LHCN-M2 (cell line): ENCODE data around the gene MAGOH. TPM values are rescaled to one million over a fixed set of nuclear protein-coding genes. Genes with fewer than 3 reads are reported as not detected.
"Not testable (repeated sequence)": the region's sequence is repeated elsewhere in the genome, so short reads cannot be mapped to it uniquely, and the experiment has no call there.

Experiments
- DNase-seq: peaks from one replicate; pipeline ENCODE4 v3.0.0-alpha.2; 2012; ENCODE audit warnings: low read depth
- polyA plus RNA-seq: library from polyadenylated mRNA; unstranded; fragments of >200 nt; gene quantifications from one replicate; pipeline ENCODE4 v1.2.1, GENCODE V29; 2012; ENCODE audit warnings: missing spikeins
- total RNA-seq: library from RNA; depleted of rRNA; stranded (reverse); fragments of >200 nt; gene quantifications from 2 replicates; pipeline ENCODE4 v1.2.3, GENCODE V29; 2014; rRNA removed

Gene MAGOH
- 31.7 and 36.5 TPM in 2 replicates for total RNA-seq
- 70.6 TPM for polyA plus RNA-seq

DNA sequence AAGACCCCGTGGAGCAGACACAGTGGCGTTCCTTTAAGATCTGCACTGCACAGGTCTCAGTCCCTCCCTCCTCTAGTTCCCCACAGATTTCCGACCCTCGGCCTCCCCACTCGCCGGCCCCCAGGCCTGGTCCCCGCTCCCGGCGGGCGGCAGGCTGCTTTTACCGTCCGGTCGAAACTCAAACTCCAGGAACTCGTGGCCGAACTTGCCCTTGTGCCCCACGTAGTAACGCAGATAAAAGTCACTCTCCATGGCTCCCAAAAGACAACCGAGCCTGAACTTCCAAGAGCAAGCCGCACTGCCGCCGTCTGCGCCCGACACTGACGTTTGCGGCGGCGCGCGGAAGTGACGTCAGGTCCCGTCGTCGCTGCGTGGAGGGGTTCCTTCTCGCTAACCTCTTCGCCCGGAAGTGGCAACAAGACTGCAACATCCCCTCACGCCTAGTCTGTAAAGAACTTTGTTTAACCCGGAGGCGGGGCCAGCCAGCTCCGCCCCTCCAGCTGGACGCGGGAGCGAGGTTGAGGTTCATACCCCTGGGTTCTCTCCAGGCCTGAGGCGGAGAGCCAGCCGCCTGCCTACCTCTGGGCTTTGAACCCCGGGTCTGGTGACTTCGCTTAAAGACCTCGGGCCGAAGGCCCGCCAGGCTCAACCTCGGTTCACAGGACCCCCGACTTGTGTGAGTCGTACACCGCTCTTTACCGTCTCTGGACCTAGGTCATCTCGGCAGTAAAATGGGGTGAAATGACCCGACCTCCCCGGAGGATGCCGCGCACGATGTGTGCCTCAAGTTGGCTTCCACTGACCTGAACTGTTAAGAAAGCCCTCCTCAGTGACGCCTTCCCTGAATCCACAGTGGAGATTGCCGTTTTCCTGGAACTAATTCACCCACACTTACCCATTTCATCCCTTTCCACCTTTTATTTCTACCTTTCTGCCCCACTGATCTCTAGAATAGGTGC is at the start of gene MAGOH:
Gene MAGOH, minus strand, starts transcription at position 322 of the 959 bp plus-strand sequence. Its CDS starts 70 bp downstream, at position 252.
- DNase-seq, result peak; percentile 92

DNA sequence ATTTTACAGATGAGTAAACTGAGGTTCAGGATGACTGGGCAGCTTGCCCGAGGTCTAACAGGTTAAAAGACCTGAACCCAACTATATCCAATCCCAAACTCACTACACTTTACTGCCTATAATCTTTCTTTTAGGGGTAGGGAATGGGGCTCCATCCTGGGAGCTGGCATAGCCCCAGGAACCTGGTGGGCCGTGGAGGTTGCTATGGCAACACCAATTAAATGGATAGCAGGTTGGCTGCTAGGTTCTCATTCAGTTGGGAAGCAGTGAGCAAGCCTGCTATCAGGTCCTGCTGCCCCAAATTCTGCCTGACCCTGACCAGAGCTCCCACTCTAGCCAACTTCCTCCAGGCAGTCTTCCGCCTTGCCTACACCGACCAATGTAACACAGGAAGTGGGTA is 48.6 kb upstream of the MAGOH start:
- no peak for DNase-seq

DNA sequence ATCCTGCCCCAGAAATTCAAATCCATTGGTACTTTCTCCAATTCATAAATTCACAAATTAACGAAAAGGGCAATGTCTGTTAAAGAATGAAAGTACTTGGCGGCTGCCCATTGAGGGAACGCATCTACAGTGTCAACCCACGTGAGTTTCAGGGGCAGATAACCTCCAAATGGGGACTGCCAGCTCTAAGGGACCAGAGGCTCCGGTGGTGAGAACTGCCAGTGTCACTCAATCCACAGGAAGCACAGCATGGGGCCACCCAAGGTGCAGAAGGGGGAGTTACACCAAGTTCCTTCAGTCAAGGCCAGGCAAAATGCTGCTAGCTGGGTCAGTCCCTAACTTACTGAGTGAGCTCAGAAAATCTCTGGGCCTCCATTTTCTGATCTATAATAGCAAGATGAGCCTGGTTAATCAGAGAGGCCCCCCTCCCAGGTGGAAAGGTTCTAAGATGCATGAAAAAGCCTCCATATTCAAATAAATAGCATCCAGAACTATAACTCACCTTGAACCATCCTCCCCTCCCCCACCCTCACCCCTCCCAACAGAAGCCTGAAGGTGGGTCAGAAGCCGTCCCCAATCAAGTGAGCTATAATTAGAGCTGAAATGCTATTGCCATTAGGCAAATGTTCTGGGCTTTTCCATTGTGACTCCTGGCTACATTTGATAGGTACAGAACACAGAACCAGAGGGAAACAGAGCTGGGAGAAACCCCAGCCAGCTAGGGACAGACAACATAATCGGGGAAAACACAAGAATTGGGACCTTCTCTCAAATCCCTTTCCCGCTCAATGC is 47.8 kb upstream of the MAGOH start:
- no peak for DNase-seq

DNA sequence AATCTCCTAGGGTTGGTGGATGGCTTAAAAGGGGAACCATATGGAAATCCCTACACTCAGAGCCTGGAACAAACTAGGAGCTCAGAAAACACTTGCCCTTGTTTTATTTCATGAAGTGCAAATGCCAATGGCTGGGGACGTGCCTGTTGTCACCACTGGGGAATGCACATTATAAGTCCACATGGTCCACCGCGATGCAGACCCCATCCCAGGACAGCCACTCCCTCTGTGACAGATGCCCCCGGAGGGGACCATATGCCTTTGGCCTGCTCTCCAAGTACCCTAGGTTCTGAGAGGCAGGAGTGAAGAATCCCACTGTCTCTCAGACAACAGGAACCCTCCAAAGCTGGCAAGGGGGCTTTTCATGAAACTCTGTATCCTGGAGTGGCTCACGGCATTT is 47.2 kb upstream of the MAGOH start:
- no peak for DNase-seq

DNA sequence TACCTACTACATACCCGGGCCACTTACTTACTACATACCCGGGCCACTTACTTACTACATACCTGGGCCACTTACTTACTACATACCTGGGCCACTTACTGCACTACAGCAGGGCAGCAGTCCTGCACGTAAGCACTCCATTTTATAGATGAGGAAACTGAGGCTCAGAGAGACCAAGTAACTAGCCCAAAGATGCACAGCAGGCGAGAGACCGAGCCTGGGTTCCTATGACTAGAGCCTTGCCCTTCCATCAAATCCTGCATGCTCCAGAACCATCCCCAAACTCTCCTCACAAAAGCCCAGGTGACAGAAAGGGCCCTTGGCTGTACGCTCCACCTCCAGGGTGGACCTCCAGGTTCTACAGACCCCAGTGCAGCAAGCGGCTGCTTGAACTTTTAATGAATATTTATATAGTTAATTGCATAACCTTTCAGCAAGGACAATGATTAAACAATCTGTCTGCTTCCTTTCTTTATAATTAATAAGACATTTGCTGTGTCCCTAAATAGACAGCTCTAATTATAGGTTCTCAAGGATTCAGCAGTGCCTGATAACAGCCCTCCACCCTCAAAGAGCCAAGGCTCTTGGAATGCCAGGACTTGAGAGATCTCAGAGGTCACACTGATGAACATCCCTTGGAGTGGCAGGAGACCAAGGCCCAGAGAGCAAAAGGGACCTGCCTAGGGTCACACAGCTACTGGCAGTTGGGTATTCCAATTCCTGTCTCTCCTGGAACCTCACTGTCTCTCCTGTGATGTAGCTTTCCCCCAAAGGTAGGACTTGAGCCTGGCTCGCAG is 46.1 kb upstream of the MAGOH start:
- DNase-seq, result no peak

DNA sequence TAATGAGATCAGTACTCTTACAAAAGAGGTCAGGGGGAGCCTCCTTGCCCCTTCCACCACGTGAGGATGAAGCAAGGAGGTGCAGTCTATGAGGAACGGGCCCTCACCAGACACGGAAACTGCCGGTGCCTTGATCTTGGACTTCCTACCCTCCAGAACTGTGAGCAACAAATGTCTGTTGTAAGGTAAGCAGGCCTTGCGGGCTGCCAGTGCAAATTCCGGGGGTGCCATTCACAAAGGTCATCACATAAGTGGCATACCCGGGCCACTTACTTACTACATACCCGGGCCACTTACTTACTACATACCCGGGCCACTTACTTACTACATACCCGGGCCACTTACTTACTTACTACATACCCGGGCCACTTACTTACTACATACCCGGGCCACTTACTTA is 44.8 kb upstream of the MAGOH start:
- not testable (repeated sequence) for DNase-seq

DNA sequence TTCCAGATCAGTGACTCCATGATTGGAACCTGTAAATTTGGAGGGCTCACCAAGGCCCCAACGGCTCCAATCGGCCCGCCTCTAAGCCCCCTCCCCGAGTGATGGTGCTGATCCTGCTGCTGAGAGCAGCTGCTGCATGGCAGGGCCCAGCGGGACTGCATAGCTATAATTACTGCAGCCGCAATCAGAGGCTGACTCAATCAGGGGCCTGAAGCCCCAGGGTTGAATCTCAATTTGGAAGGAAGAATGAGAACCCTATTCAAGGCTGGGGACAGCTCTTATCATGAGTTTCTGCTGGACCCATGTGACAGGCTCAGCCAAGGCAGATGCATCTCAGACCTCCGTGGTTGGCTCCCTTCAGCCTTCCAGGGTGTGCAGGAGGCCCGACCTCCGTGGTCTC is 42.8 kb upstream of the MAGOH start:
- no peak for DNase-seq

DNA sequence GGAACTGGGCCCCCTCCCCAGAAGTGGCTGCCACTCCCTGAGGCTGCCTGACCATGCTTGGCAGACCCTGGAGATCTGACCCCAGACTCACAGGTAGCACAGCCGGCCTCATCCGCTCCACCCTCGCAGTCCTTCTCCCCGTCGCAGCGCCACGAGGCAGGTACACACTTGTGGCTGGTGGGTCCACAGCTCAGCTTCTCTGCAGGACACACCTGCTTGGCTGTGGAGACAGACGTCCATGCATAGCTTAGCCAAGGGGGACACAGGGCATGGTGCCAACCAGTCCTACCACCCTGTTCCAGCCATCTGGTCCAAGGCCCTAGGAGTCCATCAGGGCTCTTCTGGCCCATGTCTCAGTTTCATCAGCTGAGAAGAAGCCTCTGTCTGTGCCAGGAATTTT is 42.2 kb upstream of the MAGOH start:
- DNase-seq, result no peak

DNA sequence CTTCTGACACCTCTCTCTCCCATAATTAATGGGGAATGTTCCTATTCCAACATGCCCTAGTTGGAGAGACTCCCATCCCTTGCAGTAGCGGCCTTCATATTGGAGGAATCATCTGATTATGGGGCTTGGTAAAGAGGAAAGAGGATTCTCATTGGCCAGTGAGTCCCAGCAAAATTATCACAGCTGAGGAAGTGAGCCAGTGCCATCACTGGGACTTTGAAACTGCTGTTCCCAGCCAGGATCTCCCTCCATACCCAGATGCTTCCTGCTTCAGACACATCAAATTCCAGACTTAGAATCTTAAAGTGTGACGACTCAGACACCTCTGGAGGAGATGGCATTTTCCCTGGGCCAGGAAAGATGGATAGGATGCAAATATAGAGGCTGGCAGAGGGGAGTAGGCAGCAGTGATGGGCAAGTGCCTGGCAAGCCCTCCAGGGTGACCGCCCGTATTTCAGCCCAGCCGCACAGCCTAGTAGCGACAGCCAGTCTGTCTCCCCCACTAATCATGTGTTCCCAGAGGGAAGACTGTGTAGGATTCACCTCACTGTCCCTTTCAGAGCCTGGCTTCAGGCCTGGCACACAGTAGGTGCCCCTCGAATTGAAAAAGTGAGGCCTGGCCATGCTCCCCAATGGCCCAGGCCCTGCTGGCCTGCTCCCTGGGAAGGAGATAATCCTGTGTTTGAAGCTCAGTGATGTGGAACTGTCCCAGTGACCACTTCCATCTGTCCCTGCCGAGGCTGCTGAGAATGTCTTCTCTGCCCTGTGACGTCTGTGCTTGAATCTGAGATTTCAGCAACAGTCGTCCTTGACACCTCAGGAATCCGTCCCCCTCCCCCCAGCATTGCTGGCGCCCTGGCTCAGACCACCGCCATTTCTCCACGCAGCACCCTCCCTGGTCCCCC is 41.2 kb upstream of the MAGOH start:
- no peak for DNase-seq

DNA sequence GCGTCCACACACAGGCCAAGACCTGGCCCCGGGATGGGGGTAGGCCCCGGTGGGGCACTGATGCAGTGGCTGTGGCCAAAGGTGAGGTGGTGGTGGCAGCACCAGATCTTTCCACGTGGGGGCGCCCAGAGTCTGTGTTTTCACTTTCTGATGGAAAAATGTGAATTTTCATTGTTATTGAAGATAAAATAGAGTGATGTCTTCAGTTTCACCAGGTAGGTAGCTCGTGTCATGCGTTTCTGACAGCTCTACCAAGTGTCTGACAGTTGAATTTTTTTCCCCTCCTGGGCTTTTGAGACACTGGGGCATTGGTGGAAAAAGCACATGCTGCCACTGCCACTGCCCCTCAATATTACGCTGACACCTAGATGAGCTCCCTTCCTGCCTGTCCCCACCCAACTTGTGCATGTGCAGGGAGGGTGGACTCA is 40.0 kb upstream of the MAGOH start:
- DNase-seq, result peak; percentile 23

DNA sequence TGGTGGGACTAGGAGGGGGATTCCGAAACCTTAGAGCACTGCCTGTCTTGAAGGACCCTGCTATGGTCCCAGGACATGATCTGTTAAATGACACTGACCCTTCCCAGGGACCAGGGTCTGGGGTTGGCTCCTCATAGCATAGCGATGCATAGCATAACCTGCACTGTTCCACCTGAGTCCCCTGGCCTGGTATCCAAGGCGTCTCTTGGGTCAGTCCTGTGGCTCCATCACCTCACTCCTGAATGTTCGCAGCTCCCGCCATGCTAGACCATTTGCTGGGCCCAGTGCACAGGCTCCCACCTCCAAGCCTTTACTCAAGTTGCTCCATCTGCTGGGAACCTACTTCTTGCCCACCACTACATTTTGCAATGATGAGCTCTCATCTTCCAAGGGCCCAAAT is 39.0 kb upstream of the MAGOH start:
- DNase-seq, result no peak

DNA sequence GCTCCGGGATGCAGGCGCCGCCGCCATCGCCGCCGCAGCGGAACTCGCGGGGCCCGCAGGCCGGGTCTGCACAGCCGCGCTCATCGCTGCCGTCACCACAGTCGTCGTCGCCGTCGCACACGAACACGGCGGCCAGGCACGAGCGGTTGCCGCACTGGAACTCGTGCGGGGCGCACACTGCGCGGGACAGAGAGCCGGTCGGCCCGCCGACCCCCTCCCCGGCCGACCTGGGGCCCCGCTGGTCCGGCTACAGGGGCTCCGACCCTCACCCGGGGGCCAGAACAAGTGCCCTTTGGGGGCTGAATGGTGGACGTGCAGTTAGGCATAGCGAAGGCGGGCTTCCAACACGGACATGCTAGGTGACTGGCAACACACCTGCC is 38.6 kb upstream of the MAGOH start:
- no peak for DNase-seq

DNA sequence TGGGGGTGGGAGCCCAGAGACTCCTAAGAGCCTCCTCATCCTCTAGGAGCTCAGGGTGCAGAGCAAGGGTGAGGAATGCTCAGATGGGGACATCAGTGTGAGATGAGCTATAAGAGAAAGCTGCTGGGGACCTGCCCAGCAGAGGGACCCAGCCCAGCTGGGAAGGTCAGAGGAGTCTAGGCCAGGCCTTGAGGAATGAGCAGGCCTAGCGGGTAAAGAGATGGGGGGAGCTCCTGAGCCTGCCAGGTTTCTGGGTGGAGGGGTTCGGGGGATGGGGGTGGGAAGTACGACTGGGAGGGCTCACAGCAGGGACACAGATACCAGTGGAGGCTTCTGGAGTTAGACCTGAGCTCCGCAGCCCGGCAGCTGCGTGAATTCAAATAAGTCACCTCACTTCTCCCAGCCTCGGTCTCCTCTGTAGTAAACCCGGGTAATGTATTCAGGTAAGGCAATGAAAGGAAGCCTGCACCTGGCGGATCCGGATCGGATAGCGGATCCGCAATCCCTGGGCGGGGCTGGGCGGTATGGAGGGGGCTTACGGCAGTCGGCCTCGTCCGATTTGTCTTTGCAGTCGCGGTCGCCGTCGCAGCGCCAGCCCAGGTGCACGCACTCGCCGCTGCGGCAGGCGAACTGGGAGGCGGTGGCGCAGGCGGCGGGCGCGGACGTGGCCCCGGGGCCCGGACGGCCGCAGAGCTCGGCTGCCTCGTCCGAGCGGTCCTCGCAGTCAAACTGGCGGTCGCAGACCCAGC is 38.0 kb upstream of the MAGOH start:
- no peak for DNase-seq

DNA sequence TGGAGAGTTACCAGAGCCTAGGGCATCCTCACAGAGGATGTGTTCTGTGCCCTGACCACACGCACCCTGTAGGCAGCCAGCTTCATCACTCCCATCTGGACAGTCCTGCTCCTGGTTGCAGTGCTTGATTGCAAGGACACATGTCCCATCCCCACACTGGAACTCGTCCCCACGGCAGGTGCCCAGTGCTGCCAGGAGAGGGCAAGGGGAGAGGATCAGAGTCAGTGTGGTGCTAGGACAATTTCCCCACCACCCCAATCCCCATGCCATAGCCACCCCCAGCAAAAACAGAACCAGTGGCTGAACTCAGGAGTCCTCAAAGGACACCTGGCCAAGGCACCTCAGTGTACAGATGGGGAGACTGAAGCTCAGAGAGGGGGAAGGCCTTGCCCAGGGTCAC is 37.2 kb upstream of the MAGOH start:
- DNase-seq, result no peak

DNA sequence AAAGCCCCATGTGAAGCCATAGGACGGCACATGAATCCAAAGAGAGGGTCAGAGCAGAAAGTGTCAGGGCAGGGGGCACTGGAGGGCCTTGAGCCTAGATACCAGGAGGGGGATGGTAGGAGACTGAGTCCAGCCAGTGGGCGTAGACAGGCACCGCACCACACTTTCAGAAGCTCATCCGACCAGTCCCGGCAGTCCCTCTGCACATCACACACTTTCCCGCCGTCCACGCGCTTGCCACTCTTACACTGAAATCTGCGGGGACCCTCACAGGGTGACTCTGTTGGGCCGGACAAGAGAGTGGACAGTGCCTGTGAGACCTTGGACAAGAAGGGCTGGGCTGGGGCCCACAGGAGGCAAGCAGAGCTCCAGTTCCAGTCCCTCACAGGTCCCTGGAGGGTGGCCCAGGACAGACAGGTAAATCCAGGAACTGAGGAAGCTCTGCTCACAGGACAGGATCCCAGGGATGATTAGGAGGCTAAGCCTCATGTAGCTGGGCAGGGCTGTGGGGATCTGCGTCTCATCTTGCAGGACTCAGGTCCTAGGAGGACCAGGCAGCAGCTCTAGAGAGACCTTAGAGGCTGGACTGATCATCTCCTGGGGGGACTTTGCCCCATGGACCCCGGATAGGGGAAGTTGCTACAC is 36.3 kb upstream of the MAGOH start:
- DNase-seq, result no peak

DNA sequence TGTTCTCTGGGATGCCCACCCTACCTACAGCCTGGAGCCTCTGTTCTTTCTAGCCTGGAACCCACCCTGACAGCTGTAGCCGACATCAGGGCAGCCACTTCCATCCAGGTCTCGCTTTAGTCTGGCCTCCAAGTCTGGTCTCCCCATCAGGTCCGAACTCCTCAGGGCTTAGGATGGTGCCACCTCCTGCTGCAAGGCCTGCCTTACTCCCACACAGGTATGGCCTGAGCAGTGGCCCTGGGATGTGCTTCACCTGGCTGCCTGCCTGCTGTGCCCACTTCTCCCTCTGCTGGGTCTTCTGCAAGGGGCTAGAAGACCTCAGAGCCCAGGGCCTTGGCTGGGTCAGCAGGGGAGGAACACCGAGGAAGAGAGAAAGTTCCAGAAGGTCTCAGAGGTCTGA is 35.7 kb upstream of the MAGOH start:
- no peak for DNase-seq

DNA sequence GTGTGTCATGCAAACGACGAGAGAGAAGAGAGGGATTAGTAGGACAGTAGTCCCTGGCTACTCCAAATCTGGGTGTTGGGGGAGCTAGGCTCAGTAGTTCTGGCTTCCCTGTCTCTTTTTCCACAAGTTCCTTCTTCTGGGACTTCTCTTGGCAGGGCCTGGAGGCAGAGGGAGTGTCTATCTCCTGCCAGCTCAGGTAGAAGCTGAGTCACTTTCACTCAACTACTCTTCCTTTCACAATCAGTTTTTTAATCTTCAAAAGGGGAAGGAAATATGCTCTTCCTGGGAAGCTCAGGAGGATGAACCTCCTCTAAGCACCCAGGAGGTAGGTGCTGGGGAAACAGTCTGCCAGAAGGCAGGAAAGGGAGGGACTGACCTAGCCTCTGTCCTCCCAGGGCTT is 35.2 kb upstream of the MAGOH start:
- DNase-seq, result no peak

DNA sequence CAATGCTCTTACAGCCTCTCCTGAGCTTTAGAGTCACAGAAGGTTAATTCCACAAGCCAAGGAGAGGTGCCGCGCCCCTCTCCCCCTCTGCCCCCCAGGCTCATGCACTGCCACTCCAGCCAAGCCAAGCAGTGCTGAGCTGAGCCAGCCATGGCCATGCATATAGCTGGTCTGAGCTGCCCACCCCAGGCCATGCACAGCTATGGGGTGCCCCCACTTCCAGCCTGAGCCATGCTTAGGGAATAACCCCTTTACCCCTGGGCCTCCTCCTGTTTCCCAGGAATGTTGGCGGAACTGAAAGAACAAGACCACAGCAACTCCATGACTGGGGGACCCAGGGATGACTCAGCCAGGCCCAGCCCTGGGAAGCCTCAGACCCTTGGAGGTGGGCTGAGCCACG is 34.0 kb upstream of the MAGOH start:
- DNase-seq, result no peak

DNA sequence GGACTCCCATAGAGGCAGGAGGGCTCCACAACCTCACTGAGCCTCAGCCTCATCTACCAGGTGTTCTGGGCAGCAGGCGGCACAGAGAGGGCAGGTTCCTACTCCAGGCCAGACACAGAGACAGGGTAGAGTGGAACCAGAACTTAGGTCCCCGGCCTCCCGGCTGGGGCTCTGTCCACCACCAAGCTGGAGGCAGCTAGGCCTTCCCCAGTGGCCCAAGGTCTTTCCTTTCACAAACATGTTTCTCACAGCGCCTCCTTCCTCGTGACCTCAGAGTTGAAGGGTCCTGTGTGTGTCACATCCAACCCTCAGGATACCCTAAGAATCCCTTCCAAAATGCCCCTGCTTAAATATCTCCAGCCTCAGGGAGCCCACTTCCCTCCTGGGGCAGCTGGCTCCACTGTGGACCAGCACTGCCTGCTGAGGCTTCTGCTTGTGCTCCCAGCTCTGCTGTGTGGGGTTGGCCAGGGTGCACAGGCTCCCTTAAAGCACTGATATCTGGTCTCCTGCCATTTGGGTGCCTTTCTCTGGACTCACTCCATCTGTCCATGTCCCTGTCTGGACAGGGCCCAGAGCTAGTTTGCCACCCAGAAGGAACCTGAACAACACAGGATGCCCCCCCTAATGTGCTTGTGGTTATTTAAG is 33.2 kb upstream of the MAGOH start:
- no peak for DNase-seq
